ENCODE data around the gene HOXD3. TPM values are rescaled to one million over a fixed set of nuclear protein-coding genes. Genes with fewer than 3 reads are reported as not detected.

Gene HOXD3
- total RNA-seq, 1 donor, result 1.1 TPM

GRCh38 chr2:176112375-176113302 lies 44.5 kb upstream of the HOXD3 start:
- Histone ChIP-seq H3K9me3 (ENCODE audit: low read depth, low read length) (no peaks in the 10 kb centered on the region), H3K4me3 (ENCODE audit: insufficient read depth, low read length) (no peak overlapping the region), H2AFZ (ENCODE audit: low read length) (no peak overlapping the region), H3K4me2 (ENCODE audit: insufficient read depth, low read length) (no peak overlapping the region), H3K4me1 (ENCODE audit: insufficient read depth, low read length) (no peaks in the 10 kb centered on the region), H4K20me1 (ENCODE audit: insufficient read depth, low read length) (no peaks in the 10 kb centered on the region), H3K36me3 (ENCODE audit: insufficient read depth, low read length) (no peaks in the 10 kb centered on the region), H3K27ac (ENCODE audit: low read depth, low read length) (no peak overlapping the region), H3K79me2 (ENCODE audit: insufficient read depth, low read length) (no peaks in the 10 kb centered on the region), H3K27me3 (ENCODE audit: insufficient read depth, low read length) (peaks cover 94% of the 10 kb centered on the region)
- TF ChIP-seq CTCF (IDR thresholded peaks at IDR 0.05; ENCODE audit: extremely low read depth, low read depth, low read length), result no peak
- DNase-seq (ENCODE audit: insufficient read length, low spot score, missing footprints), result peak; percentile 64

- DNase-seq (ENCODE audit: insufficient read length, low spot score, missing footprints), result peak; percentile 59
- no peak overlapping the region for H3K4me2 ChIP-seq (ENCODE audit: insufficient read depth, low read length)
- H3K36me3 ChIP-seq (ENCODE audit: insufficient read depth, low read length), result no peaks in the 10 kb centered on the region
- no peaks in the 10 kb centered on the region for H3K9me3 ChIP-seq (ENCODE audit: low read depth, low read length)
- no peak overlapping the region for H2AFZ ChIP-seq (ENCODE audit: low read length)
- H3K4me1 ChIP-seq (ENCODE audit: insufficient read depth, low read length), result no peaks in the 10 kb centered on the region
- H3K27ac ChIP-seq (ENCODE audit: low read depth, low read length), result no peak overlapping the region
- no peak overlapping the region for H3K4me3 ChIP-seq (ENCODE audit: insufficient read depth, low read length)
- no peak for TF ChIP-seq CTCF (IDR thresholded peaks at IDR 0.05; ENCODE audit: extremely low read depth, low read depth, low read length)
- no peaks in the 10 kb centered on the region for H4K20me1 ChIP-seq (ENCODE audit: insufficient read depth, low read length)
- no peaks in the 10 kb centered on the region for H3K79me2 ChIP-seq (ENCODE audit: insufficient read depth, low read length)
- H3K27me3 ChIP-seq (ENCODE audit: insufficient read depth, low read length), result peaks cover 98% of the 10 kb centered on the region
These were observed 42.8 kb upstream of the HOXD3 start for GRCh38 chr2:176114120-176114929.

- Histone ChIP-seq H3K36me3 (ENCODE audit: insufficient read depth, low read length) (no peaks in the 10 kb centered on the region), H3K27ac (ENCODE audit: low read depth, low read length) (no peak overlapping the region), H3K79me2 (ENCODE audit: insufficient read depth, low read length) (no peaks in the 10 kb centered on the region), H3K4me3 (ENCODE audit: insufficient read depth, low read length) (no peak overlapping the region), H3K27me3 (ENCODE audit: insufficient read depth, low read length) (peaks cover 98% of the 10 kb centered on the region), H3K4me2 (ENCODE audit: insufficient read depth, low read length) (no peak overlapping the region), H3K4me1 (ENCODE audit: insufficient read depth, low read length) (no peaks in the 10 kb centered on the region), H4K20me1 (ENCODE audit: insufficient read depth, low read length) (no peaks in the 10 kb centered on the region), H3K9me3 (ENCODE audit: low read depth, low read length) (no peaks in the 10 kb centered on the region), H2AFZ (ENCODE audit: low read length) (no peak overlapping the region)
- peak; percentile 71 for DNase-seq (ENCODE audit: insufficient read length, low spot score, missing footprints)
- TF ChIP-seq CTCF (IDR thresholded peaks at IDR 0.05; ENCODE audit: extremely low read depth, low read depth, low read length), result no peak
These were observed 42.0 kb upstream of the HOXD3 start for GRCh38 chr2:176114930-176115625.

Data from osteoblast (primary cell).